Peyer's patch (tissue), 4 donors: ENCODE measurements around the gene GALNT6. TPM values are rescaled to one million over a fixed set of nuclear protein-coding genes. Genes with fewer than 3 reads are reported as not detected.
"Not testable (repeated sequence)": the region's sequence is repeated elsewhere in the genome, so short reads cannot be mapped to it uniquely, and the experiment has no call there.

Experiments used
- DNase-seq, 3 donors: peaks; one replicate each; pipeline ENCODE4 v3.0.0-alpha.2; 2017 to 2019
- H3K27ac ChIP-seq, 4 donors: fragments of 200-600 bp; sonication (generic); one replicate each; pipeline ENCODE4 v1.5.1; 2016 to 2019
- H3K27me3 ChIP-seq, 2 donors: fragments of 200-600 bp; sonication (generic); one replicate each; pipeline ENCODE4 v1.5.1; 2019
- H3K36me3 ChIP-seq, 3 donors: fragments of 200-600 bp; sonication (generic); one replicate each; pipeline ENCODE4 v1.5.1; 2016 to 2019
- H3K4me1 ChIP-seq, 4 donors: fragments of 200-600 bp; sonication (generic); one replicate each; pipeline ENCODE4 v1.5.1; 2016 to 2019
- H3K4me3 ChIP-seq, 4 donors: fragments of 200-600 bp; sonication (generic); 1 replicate in 3 of 4; 2 replicates in 1 of 4; pipeline ENCODE4 v1.5.1; 2016 to 2019; ENCODE audit warnings: mild to moderate bottlenecking in 1 of 4
- H3K9me3 ChIP-seq, 4 donors: fragments of 200-600 bp; sonication (generic); one replicate each; pipeline ENCODE4 v1.5.1; 2016 to 2019; ENCODE audit warnings: mild to moderate bottlenecking in 1 of 4
- CTCF ChIP-seq, 6 experiments: fragments of 450-650 bp in 4 of 6; fragments of 200-600 bp in 2 of 6; sonication (generic) in 1 of 6; IDR thresholded peaks; one replicate each; pipeline ENCODE4 v1.5.1; 2017 to 2019; ENCODE audit warnings: antibody characterized with exemption in 6 of 6, mild to moderate bottlenecking in 3 of 6, moderate library complexity in 1 of 6
- POLR2A ChIP-seq, 2 donors: fragments of 450-650 bp; IDR thresholded peaks; one replicate each; pipeline ENCODE4 v1.5.1; 2017; ENCODE audit warnings: antibody characterized with exemption in 2 of 2, mild to moderate bottlenecking in 2 of 2, moderate library complexity in 2 of 2
- total RNA-seq, 4 donors: library from RNA; depleted of rRNA; stranded (reverse); fragments of >200 nt; gene quantifications; one replicate each; pipeline ENCODE4 v1.1.0, GENCODE V29; 2016

GALNT6 gene
- total RNA-seq, 4 donors from 2014 or later, result 31.4 to 82.0 (median 54.9) TPM

- peak; percentile 61 to 90 (median 74) for DNase-seq
- Histone ChIP-seq H3K4me1 (peaks cover 0 to 6% (median 2%) of the 10 kb centered on the region in 4 donors), H3K27ac (no peak overlapping the region), H3K36me3 (no peaks in the 10 kb centered on the region), H3K4me3 (peak overlapping the region in 1 of 4 donors; percentile 13), H3K27me3 (no peaks in the 10 kb centered on the region), H3K9me3 (no peaks in the 10 kb centered on the region)
- TF ChIP-seq POLR2A (IDR thresholded peaks at IDR 0.05), result no peak
- TF ChIP-seq CTCF (IDR thresholded peaks at IDR 0.05), result peak; percentile 91 to 99 (median 98)
Measured at GRCh38 chr12:51341251-51342007, 49.8 kb downstream of the GALNT6 start.

GRCh38 chr12:51339750-51340149 lies 51.5 kb downstream of the GALNT6 start:
- no peak overlapping the region for H3K27ac ChIP-seq
- H3K36me3 ChIP-seq, result no peaks in the 10 kb centered on the region
- no peak overlapping the region for H3K4me3 ChIP-seq
- peaks cover 0 to 6% (median 2%) of the 10 kb centered on the region in 4 donors for H3K4me1 ChIP-seq
- no peaks in the 10 kb centered on the region for H3K27me3 ChIP-seq
- TF ChIP-seq POLR2A (IDR thresholded peaks at IDR 0.05), result no peak
- TF ChIP-seq CTCF (IDR thresholded peaks at IDR 0.05), result no peak
- H3K9me3 ChIP-seq, result no peaks in the 10 kb centered on the region
- DNase-seq, result no peak

- H3K36me3 ChIP-seq, H3K9me3 ChIP-seq, H3K27ac ChIP-seq, H3K4me1 ChIP-seq, H3K4me3 ChIP-seq, H3K27me3 ChIP-seq, DNase-seq: not testable (repeated sequence)
Measured at GRCh38 chr12:51337336-51337735, 53.9 kb downstream of the GALNT6 start.

- Histone ChIP-seq H3K4me3 (no peak overlapping the region), H3K4me1 (no peaks in the 10 kb centered on the region), H3K27ac (no peak overlapping the region), H3K9me3 (no peaks in the 10 kb centered on the region), H3K36me3 (no peaks in the 10 kb centered on the region), H3K27me3 (no peaks in the 10 kb centered on the region)
- TF ChIP-seq CTCF (IDR thresholded peaks at IDR 0.05) (no peak), POLR2A (IDR thresholded peaks at IDR 0.05) (no peak)
- no peak for DNase-seq
Measured at GRCh38 chr12:51335931-51336330, 55.3 kb downstream of the GALNT6 start.

- H3K36me3 ChIP-seq, result no peaks in the 10 kb centered on the region
- H3K9me3 ChIP-seq, result no peaks in the 10 kb centered on the region
- no peak for TF ChIP-seq CTCF (IDR thresholded peaks at IDR 0.05)
- no peak for TF ChIP-seq POLR2A (IDR thresholded peaks at IDR 0.05)
- H3K4me1 ChIP-seq, result peaks cover 0 to under 1% (median 0%) of the 10 kb centered on the region in 4 donors
- no peaks in the 10 kb centered on the region for H3K27me3 ChIP-seq
- H3K27ac ChIP-seq, result no peak overlapping the region
- no peak overlapping the region for H3K4me3 ChIP-seq
- no peak for DNase-seq
Measured at GRCh38 chr12:51334764-51335163, 56.4 kb downstream of the GALNT6 start.

- Histone ChIP-seq H3K27ac (no peak overlapping the region), H3K4me3 (no peak overlapping the region), H3K4me1 (peaks cover 0 to 6% (median 0%) of the 10 kb centered on the region in 4 donors), H3K27me3 (no peaks in the 10 kb centered on the region), H3K9me3 (no peaks in the 10 kb centered on the region), H3K36me3 (no peaks in the 10 kb centered on the region)
- no peak for DNase-seq
- TF ChIP-seq CTCF (IDR thresholded peaks at IDR 0.05) (no peak), POLR2A (IDR thresholded peaks at IDR 0.05) (no peak)
Measured at GRCh38 chr12:51333536-51333935, 57.7 kb downstream of the GALNT6 start.
